HG03432 (cell line): ENCODE measurements around the gene KDM7A.
A peak's percentile ranks its signal among the peaks of the same experiment; 100 is the strongest.

Experiments used
- ATAC-seq: cut with Tn5 transposase; IDR thresholded peaks from one replicate; pipeline ENCODE4 v1.9.1; 2021; ENCODE audit warnings: mild to moderate bottlenecking, moderate library complexity; ENCODE audit not compliant: unreplicated experiment

KDM7A gene

GRCh38 chr7:140059273-140060242, 117.2 kb downstream of the KDM7A start:
- no peak for ATAC-seq

GRCh38 chr7:140058517-140058916, 118.3 kb downstream of the KDM7A start:
- ATAC-seq: no peak

DNA sequence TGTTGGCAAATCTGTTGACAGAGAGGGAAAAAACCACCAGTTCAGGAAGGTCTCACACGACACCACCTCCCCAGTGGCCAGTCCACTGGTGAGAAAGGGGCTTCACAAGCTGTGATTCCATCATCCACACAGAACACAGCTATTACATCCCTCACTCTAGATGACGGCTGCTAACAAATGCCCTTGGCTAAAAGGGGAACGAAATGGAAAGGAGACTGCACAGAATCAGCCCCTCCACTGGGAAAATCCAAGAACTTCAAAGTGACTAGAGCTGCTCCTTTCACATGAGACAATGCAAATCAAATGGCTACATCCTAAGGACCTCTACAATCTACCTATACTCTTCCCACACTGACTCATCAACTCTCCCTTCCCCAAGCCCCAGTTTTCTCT, 119.6 kb downstream of the KDM7A start:
- no peak for ATAC-seq

- ATAC-seq: no peak
Observed at GRCh38 chr7:140056431-140057142, 120.2 kb downstream of the KDM7A start.

DNA sequence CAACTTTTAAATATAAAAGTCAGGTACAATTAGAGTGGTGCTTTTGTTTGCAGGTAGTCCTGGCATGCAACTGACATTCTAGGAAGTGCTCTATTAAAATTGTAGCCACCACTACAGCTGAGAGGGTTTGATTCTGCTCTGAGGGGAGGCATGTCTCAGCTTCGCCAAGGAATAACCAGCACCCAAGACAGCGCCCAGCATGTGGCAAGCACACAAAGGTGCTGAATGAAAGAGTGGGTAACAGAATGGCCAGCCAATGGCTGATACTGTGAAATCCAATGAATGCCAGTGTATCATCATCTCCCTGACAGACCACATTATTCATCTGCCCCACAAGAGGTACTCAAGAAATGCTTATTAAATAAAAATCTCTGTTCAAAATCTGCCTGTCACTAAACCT, 121.0 kb downstream of the KDM7A start:
- no peak for ATAC-seq

- no peak for ATAC-seq
Observed at GRCh38 chr7:140054751-140055150, 122.0 kb downstream of the KDM7A start.

GRCh38 chr7:140053812-140054539, 122.8 kb downstream of the KDM7A start:
- peak; percentile 93 for ATAC-seq

GRCh38 chr7:140051820-140052219, 125.0 kb downstream of the KDM7A start:
- no peak for ATAC-seq

- ATAC-seq: no peak
Observed at GRCh38 chr7:140050100-140050499, 126.7 kb downstream of the KDM7A start.

GRCh38 chr7:140049339-140050024, 127.3 kb downstream of the KDM7A start:
- no peak for ATAC-seq

DNA sequence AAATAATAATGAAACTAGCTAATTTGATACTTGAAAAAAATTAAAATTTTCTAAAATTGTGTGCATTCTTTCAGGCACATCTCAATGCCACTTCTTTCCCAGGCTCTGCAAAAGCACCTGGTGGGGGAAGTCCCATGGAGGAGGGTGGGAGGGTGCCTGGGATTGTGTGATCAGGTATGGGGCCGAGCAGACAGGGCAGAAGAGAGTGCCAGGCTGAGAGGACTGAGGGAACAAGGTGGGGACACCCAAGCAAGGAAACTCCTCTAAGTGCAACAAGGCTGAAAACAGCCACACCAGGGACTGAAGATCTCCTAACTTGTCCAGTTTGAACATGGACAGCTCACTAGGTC, 127.8 kb downstream of the KDM7A start:
- ATAC-seq: no peak

DNA sequence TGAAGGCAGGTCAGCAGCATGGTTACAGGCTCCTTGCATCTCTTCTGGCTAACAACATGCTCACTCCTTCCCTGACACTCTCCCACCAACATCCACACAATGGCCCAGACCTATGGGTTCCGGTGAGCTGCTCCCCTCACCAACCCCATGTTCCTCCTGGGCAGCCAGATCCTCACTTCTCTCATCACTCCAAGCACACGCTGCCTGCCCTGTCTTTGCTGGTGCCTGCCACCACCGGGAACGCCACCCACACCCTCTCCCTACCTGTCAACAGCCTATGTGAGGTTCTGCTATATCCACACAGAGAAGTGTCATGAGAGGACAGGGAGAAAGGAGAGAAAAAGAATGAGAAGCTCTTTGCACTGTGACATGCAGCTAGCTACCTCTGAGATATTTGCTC, 128.6 kb downstream of the KDM7A start:
- ATAC-seq: no peak

GRCh38 chr7:140047197-140047596, 129.6 kb downstream of the KDM7A start:
- no peak for ATAC-seq

DNA sequence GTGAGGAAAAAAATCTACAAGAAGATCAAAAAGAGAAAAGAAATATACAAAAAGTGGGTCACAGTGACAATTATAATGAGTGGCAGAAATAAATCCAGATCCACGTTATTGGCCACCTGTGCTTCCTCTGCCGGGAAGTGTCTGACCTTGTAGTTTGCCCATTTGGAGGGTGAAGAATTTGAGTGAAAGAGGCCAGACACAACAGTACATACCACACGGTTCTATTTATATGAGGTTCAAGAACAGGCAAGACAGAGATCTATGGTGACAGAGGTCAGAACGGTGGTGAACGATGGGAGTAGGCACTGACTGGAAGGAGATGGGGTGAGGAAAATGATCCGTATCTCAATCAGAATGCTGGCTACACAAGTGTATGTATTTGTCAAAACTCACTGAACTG, 131.1 kb downstream of the KDM7A start:
- ATAC-seq: no peak

- no peak for ATAC-seq
Observed at GRCh38 chr7:140044251-140044650, 132.5 kb downstream of the KDM7A start.

- ATAC-seq: no peak
Observed at GRCh38 chr7:140042386-140042670, 134.5 kb downstream of the KDM7A start.

DNA sequence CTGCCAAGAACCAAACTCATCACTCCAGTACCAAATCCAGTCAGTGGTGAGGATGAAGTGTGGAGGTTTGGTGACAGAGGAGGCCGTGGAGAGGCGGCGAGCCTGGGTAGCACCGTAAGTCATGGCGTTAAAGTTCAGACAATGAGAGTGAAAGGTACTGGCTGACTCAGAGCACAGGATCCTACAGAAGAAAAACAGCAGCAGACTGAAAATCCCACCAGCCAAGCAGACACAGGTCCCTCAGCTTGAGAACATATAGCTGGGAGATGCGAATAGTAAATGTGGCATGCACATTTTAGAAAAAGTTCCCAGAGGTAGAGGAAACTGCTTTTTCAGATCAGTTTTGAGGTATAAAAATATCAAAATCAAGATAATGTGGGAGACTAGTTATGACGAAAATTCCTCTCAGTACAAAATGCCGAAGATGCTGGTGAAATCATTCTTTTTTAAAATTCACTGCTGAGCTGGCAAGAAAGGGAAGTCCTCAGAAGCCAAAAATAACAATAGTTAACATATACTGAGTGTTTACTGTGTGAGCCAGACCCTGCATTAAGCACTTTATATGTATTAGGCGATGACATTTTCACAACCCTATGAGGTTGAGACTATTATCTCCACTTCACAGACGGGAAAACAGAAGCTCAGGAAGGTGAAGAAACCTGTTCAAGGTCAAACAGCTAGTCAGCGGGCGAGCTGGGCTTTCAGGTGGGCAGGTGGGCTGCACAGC, 135.0 kb downstream of the KDM7A start:
- no peak for ATAC-seq

GRCh38 chr7:140039896-140040295, 136.9 kb downstream of the KDM7A start:
- ATAC-seq: no peak

- ATAC-seq: no peak
Observed at GRCh38 chr7:140039066-140039465, 137.7 kb downstream of the KDM7A start.

- peak; percentile 85 for ATAC-seq
Observed at GRCh38 chr7:140036224-140036962, 140.4 kb downstream of the KDM7A start.
